Measurements from ENCODE around the gene IGFBP2. TPM values are rescaled to one million over a fixed set of nuclear protein-coding genes. Genes with fewer than 3 reads are reported as not detected.

IGFBP2 gene
- total RNA-seq, 3 donors from 2014 or later, result 16.0 to 131 (median 115) TPM

- DNase-seq (ENCODE audit: low spot score in 2 of 2), result no peak
- TF ChIP-seq POLR2AphosphoS5 (IDR thresholded peaks at IDR 0.05), result no peak
- Histone ChIP-seq H3K9me3 (no peaks in the 10 kb centered on the region), H3K27me3 (no peaks in the 10 kb centered on the region), H3K27ac (peak overlapping the region in 1 of 2 donors; percentile 25), H3K36me3 (no peaks in the 10 kb centered on the region), H3K4me3 (no peak overlapping the region), H3K4me1 (peaks cover 0 to 6% of the 10 kb centered on the region in 2 donors)
- intact Hi-C loops (cut with DNase I; ENCODE audit: low total_unique reads), result no loop called here
Measured at GRCh38 chr2:216685327-216685875, 52.2 kb downstream of the IGFBP2 start.

DNA sequence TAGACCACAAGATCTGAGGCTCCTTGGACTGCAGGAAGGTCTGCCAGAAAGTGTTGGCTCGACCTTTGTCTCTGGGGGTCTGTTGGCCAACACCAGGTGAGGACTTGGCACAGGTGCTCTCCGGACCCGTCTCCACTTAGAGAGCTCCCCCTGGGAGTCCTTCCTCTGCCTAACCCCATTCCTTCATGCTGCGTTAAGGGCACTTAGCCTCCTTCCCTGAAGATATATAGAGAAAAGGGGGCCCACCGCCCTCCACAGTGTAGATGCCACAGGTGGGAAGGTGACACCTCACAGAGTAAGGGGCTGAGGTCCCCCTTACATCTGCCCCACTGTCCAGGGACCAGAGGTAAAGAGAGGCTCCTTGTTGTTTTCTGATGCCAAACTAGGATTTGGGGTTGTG, 53.9 kb downstream of the IGFBP2 start:
- intact Hi-C loops (cut with DNase I; ENCODE audit: low total_unique reads), result no loop called here
- Histone ChIP-seq H3K4me3 (no peak overlapping the region), H3K27ac (peak overlapping the region; percentile 41 to 50), H3K36me3 (no peaks in the 10 kb centered on the region), H3K27me3 (no peaks in the 10 kb centered on the region), H3K9me3 (no peaks in the 10 kb centered on the region), H3K4me1 (peaks cover 0 to 6% of the 10 kb centered on the region in 2 donors)
- no peak for DNase-seq (ENCODE audit: low spot score in 2 of 2)
- TF ChIP-seq POLR2A (IDR thresholded peaks at IDR 0.05) (no peak), POLR2AphosphoS5 (IDR thresholded peaks at IDR 0.05) (no peak)

GRCh38 chr2:216687646-216688045, 54.4 kb downstream of the IGFBP2 start:
- TF ChIP-seq POLR2A (IDR thresholded peaks at IDR 0.05), result no peak
- H3K4me3 ChIP-seq, result no peak overlapping the region
- H3K36me3 ChIP-seq, result no peaks in the 10 kb centered on the region
- peak overlapping the region; percentile 41 to 50 for H3K27ac ChIP-seq
- H3K4me1 ChIP-seq, result peaks cover 0 to 6% of the 10 kb centered on the region in 2 donors
- intact Hi-C loops (cut with DNase I; ENCODE audit: low total_unique reads), result no loop called here
- no peaks in the 10 kb centered on the region for H3K27me3 ChIP-seq
- DNase-seq (ENCODE audit: low spot score in 2 of 2), result no peak
- H3K9me3 ChIP-seq, result no peaks in the 10 kb centered on the region

GRCh38 chr2:216688731-216689340, 55.6 kb downstream of the IGFBP2 start:
- H3K27ac ChIP-seq, result peak overlapping the region; percentile 51 to 62
- DNase-seq (ENCODE audit: low spot score in 2 of 2), result no peak
- H3K36me3 ChIP-seq, result no peaks in the 10 kb centered on the region
- H3K4me3 ChIP-seq, result no peak overlapping the region
- H3K4me1 ChIP-seq, result peaks cover 5 to 9% of the 10 kb centered on the region in 2 donors
- H3K27me3 ChIP-seq, result no peaks in the 10 kb centered on the region
- TF ChIP-seq CTCF (IDR thresholded peaks at IDR 0.05) (no peak), POLR2AphosphoS5 (IDR thresholded peaks at IDR 0.05) (no peak), POLR2A (IDR thresholded peaks at IDR 0.05) (no peak)
- H3K9me3 ChIP-seq, result no peaks in the 10 kb centered on the region
- intact Hi-C loops (cut with DNase I; ENCODE audit: low total_unique reads), result no loop called here

DNA sequence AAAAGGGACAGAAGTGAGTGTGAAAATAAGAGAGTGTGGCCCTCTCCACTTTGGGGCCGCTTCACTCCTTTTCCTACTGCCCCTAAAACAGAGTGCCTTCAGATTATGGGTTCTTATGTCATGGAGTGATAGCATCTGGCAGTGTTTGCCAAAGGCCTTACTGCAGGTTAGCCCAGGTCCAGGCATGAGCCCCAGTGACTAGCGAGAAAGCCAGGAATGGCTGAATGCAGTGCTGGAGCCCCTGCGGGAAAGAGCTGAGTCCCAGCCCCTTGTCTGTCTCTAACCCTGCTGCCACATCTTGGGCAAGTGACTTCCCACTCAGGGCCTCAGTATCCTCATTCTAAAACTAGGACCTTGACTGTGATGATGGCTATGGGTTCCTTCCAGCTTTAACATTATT, 56.2 kb downstream of the IGFBP2 start:
- intact Hi-C loops (cut with DNase I; ENCODE audit: low total_unique reads), result no loop called here
- no peak for TF ChIP-seq CTCF (IDR thresholded peaks at IDR 0.05)
- TF ChIP-seq POLR2A (IDR thresholded peaks at IDR 0.05), result no peak
- DNase-seq (ENCODE audit: low spot score in 2 of 2), result no peak
- Histone ChIP-seq H3K27ac (peak overlapping the region; percentile 51 to 62), H3K4me1 (peaks cover 8 to 9% of the 10 kb centered on the region in 2 donors), H3K9me3 (no peaks in the 10 kb centered on the region), H3K27me3 (no peaks in the 10 kb centered on the region), H3K36me3 (no peaks in the 10 kb centered on the region), H3K4me3 (peak overlapping the region in 1 of 3 donors; percentile 69)

DNA sequence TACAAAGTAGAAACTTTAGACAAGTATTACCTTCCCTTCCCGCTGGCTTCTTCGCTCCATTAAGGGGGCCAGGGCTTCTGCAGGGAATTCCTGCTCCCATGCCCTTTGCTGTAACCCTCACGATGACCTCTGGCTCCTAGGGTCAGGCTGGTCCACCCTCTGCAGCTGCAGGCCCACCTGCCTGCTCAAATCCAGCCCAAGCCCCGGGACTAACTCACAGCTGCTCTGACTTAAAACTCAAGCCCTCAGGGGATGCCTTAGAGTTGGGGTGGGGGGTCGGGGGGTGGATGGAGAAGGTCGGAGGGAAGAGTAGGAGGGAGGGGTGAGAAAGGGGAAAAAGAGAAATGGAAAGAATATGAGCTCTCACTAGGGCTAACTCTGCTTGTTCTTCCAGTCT, 57.2 kb downstream of the IGFBP2 start:
- peaks cover 3 to 13% of the 10 kb centered on the region in 2 donors for H3K4me1 ChIP-seq
- peak overlapping the region; percentile 61 to 72 (median 69) for H3K4me3 ChIP-seq
- intact Hi-C loops (cut with DNase I; ENCODE audit: low total_unique reads), result loop anchor here (10.0 kb wide), 1 partner anchor 824 kb away; no protein-coding TSS in a partner anchor
- H3K9me3 ChIP-seq, result no peaks in the 10 kb centered on the region
- peak overlapping the region; percentile 85 to 90 for H3K27ac ChIP-seq
- no peak for TF ChIP-seq POLR2A (IDR thresholded peaks at IDR 0.05)
- no peak for TF ChIP-seq CTCF (IDR thresholded peaks at IDR 0.05)
- no peak for TF ChIP-seq POLR2AphosphoS5 (IDR thresholded peaks at IDR 0.05)
- DNase-seq (ENCODE audit: low spot score in 2 of 2), result no peak
- H3K27me3 ChIP-seq, result no peaks in the 10 kb centered on the region
- H3K36me3 ChIP-seq, result no peaks in the 10 kb centered on the region

All from breast epithelium (tissue), 4 donors.